Measurements from ENCODE around the gene MFNG. TPM values are rescaled to one million over a fixed set of nuclear protein-coding genes. Genes with fewer than 3 reads are reported as not detected.

The MFNG gene
- total RNA-seq, 1 donor from 2014 or later, result 3.7 TPM

DNA sequence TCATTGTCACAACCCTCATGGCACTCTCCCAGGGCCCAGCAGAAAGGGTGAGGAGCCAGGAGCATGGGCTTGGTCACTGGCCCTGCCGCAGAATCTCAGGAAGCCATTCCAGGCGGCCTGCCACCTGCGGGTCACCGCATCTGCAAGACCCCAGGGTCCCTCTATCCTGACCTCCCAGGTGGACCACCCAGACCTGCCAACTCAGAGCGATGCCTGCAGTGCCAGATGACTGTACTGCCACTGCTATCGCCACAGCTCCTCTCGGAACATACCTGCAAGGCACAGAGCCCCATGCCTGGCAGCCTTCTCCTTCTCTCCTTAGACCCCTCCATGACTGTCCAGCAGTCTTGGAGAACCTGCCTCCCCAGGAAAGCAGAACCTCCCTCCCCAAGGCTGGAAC is 32.5 kb downstream of the MFNG start:
- Histone ChIP-seq H3K27ac (ENCODE audit: low read depth, low read length) (no peak overlapping the region), H3K4me3 (ENCODE audit: low read length in 3 of 3) (no peak overlapping the region), H3K27me3 (ENCODE audit: control insufficient read depth in 3 of 3, insufficient read depth in 3 of 3, low read length in 3 of 3) (peaks cover 44 to 62% (median 57%) of the 10 kb centered on the region in 3 donors), H3K9ac (ENCODE audit: low read depth in 1 of 3, low read length in 3 of 3) (no peak overlapping the region), H3K36me3 (ENCODE audit: control insufficient read depth in 3 of 3, insufficient read depth in 3 of 3, low read length in 3 of 3) (no peaks in the 10 kb centered on the region), H3K9me3 (ENCODE audit: control insufficient read depth in 3 of 3, low read length in 3 of 3) (peaks cover 0 to 8% (median 0%) of the 10 kb centered on the region in 3 donors), H3K4me1 (ENCODE audit: control insufficient read depth in 3 of 3, insufficient read depth in 3 of 3, low read length in 3 of 3) (no peaks in the 10 kb centered on the region)

DNA sequence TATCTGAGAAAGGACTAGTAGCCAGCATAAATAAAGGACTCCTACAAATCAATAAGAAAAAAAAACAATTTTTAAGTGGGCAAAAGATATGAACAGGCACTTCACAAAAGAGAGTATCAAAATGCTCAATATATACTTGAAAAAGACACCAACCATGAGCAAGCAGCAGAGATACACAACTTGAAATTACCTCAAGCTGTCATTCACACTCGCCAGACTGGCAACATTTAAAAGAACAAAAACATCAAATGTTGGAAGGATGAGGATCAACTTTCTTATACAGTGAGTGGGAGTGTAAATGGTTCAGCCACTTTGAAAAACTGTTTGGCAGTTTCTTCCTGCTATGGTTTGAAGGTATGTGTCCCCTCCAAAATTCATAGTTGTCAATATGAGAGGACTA is 35.0 kb downstream of the MFNG start:
- peaks cover 44 to 59% (median 54%) of the 10 kb centered on the region in 3 donors for H3K27me3 ChIP-seq (ENCODE audit: control insufficient read depth in 3 of 3, insufficient read depth in 3 of 3, low read length in 3 of 3)
- peaks cover 0 to 8% (median 0%) of the 10 kb centered on the region in 3 donors for H3K9me3 ChIP-seq (ENCODE audit: control insufficient read depth in 3 of 3, low read length in 3 of 3)
- H3K27ac ChIP-seq (ENCODE audit: low read depth, low read length), result no peak overlapping the region
- H3K9ac ChIP-seq (ENCODE audit: low read depth in 1 of 3, low read length in 3 of 3), result no peak overlapping the region
- H3K4me3 ChIP-seq (ENCODE audit: low read length in 3 of 3), result no peak overlapping the region
- no peaks in the 10 kb centered on the region for H3K36me3 ChIP-seq (ENCODE audit: control insufficient read depth in 3 of 3, insufficient read depth in 3 of 3, low read length in 3 of 3)
- H3K4me1 ChIP-seq (ENCODE audit: control insufficient read depth in 3 of 3, insufficient read depth in 3 of 3, low read length in 3 of 3), result no peaks in the 10 kb centered on the region

DNA sequence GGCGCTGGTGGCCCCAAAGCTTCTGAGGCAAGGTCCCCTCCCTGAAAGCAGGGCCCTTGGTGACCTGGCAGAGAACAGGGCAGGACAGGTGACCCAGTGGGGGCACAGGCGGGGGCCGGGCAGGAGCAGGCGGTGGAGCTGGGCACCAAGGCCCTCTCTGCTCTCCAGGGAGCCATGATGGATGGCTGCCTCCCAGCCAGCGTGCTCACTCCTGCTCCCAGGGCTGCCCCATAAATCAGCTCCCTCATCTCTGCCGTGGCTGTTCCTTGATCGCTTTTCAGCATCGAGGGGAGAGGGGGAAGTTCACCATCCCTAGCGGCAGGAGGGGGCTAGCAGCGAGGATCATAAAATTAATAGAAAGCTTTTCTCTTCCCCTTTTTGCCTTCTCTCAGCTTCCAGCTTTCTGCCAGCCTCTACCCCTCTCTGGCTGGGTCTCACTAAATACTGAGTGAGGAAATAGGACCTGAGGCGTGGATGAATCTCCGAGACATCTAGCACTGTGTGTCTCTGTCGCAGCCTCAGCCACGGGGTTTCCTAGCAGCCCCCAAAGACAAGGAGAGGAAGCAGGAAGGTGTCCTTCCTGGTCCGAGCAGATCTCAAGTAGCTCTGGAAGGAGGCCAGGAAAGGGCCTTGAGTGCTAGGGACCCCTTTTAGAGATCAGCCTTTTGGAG is 36.7 kb downstream of the MFNG start:
- Histone ChIP-seq H3K4me3 (ENCODE audit: low read length in 3 of 3) (no peak overlapping the region), H3K27me3 (ENCODE audit: control insufficient read depth in 3 of 3, insufficient read depth in 3 of 3, low read length in 3 of 3) (peaks cover 34 to 46% (median 45%) of the 10 kb centered on the region in 3 donors), H3K36me3 (ENCODE audit: control insufficient read depth in 3 of 3, insufficient read depth in 3 of 3, low read length in 3 of 3) (no peaks in the 10 kb centered on the region), H3K4me1 (ENCODE audit: control insufficient read depth in 3 of 3, insufficient read depth in 3 of 3, low read length in 3 of 3) (no peaks in the 10 kb centered on the region), H3K9me3 (ENCODE audit: control insufficient read depth in 3 of 3, low read length in 3 of 3) (peaks cover 0 to 8% (median 0%) of the 10 kb centered on the region in 3 donors), H3K9ac (ENCODE audit: low read depth in 1 of 3, low read length in 3 of 3) (no peak overlapping the region), H3K27ac (ENCODE audit: low read depth, low read length) (no peak overlapping the region)

DNA sequence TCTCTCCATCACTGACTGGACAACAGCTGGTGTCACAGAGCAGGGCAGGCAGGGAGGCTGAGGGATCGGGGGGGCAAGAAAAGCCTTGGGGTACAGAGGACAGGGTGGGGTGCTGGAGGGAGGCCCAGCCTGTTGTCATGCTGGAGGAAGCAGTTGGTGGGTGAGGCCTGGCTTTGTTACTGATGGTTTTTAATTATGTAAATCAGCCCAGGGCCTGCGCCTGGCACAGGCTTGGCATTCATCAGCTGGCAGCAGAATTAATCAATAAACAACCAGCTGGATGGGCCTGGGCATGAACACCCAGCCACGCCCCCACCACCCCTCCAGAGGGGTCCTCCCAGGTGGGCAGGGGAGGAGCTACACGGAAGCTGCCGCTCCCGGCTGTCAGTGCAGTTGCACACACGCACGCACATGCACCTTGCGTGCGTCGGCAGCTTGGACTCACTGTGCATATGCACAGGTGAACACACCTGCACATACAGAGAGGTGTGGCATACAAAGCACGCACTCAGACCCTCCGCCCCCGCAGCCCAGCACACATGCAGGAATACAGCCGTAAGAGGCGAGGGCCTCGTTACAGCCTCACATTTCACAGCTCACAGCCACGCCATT is 37.6 kb downstream of the MFNG start:
- Histone ChIP-seq H3K4me3 (ENCODE audit: low read length in 3 of 3) (no peak overlapping the region), H3K9me3 (ENCODE audit: control insufficient read depth in 3 of 3, low read length in 3 of 3) (peaks cover 0 to 8% (median 0%) of the 10 kb centered on the region in 3 donors), H3K27ac (ENCODE audit: low read depth, low read length) (no peak overlapping the region), H3K4me1 (ENCODE audit: control insufficient read depth in 3 of 3, insufficient read depth in 3 of 3, low read length in 3 of 3) (no peaks in the 10 kb centered on the region), H3K27me3 (ENCODE audit: control insufficient read depth in 3 of 3, insufficient read depth in 3 of 3, low read length in 3 of 3) (peaks cover 27 to 42% (median 41%) of the 10 kb centered on the region in 3 donors), H3K36me3 (ENCODE audit: control insufficient read depth in 3 of 3, insufficient read depth in 3 of 3, low read length in 3 of 3) (no peaks in the 10 kb centered on the region), H3K9ac (ENCODE audit: low read depth in 1 of 3, low read length in 3 of 3) (no peak overlapping the region)

DNA sequence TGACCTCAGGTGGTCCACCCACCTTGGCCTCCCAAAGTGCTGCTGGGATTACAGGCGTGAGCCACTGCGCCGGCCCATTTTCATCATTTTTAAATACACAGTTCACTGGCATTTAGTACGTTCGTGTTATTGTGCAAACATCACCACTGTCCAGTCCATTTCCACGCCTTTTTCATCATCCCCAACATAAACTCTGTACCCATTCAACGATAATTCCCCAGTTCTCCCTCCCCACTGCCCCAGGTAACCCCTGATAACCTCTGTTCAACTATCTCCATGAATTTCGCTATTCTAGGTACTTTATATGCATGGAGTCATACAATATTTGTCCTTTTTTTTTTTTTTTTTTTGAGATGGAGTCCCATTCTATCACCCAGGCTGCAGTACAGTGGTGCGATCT is 40.7 kb downstream of the MFNG start:
- Histone ChIP-seq H3K27ac (ENCODE audit: low read depth, low read length) (no peak overlapping the region), H3K9ac (ENCODE audit: low read depth in 1 of 3, low read length in 3 of 3) (no peak overlapping the region), H3K4me3 (ENCODE audit: low read length in 3 of 3) (no peak overlapping the region), H3K9me3 (ENCODE audit: control insufficient read depth in 3 of 3, low read length in 3 of 3) (peaks cover 4 to 8% (median 5%) of the 10 kb centered on the region in 3 donors), H3K4me1 (ENCODE audit: control insufficient read depth in 3 of 3, insufficient read depth in 3 of 3, low read length in 3 of 3) (no peaks in the 10 kb centered on the region), H3K27me3 (ENCODE audit: control insufficient read depth in 3 of 3, insufficient read depth in 3 of 3, low read length in 3 of 3) (peaks cover 32 to 45% (median 44%) of the 10 kb centered on the region in 3 donors), H3K36me3 (ENCODE audit: control insufficient read depth in 3 of 3, insufficient read depth in 3 of 3, low read length in 3 of 3) (no peaks in the 10 kb centered on the region)

DNA sequence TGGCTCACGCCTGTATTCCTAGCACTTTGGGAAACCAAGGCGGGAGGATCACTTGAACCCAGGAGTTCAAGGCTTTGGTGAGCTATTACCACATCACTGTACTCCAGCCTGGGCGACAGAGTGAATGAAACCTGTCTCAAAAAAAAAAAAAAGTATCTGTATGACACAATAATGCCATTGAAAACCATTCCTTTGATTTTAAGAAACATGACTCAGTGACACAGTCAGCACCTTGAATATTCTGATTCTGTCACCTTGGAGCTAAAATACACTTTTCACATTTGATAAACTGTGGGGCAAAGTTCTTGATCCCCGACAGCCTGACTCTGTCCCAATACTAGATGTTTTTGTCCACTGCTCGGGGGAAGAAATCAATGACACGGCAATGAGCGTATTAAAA is 42.2 kb downstream of the MFNG start:
- H3K9ac ChIP-seq (ENCODE audit: low read depth in 1 of 3, low read length in 3 of 3), result no peak overlapping the region
- no peaks in the 10 kb centered on the region for H3K4me1 ChIP-seq (ENCODE audit: control insufficient read depth in 3 of 3, insufficient read depth in 3 of 3, low read length in 3 of 3)
- peaks cover 4 to 8% (median 5%) of the 10 kb centered on the region in 3 donors for H3K9me3 ChIP-seq (ENCODE audit: control insufficient read depth in 3 of 3, low read length in 3 of 3)
- H3K27me3 ChIP-seq (ENCODE audit: control insufficient read depth in 3 of 3, insufficient read depth in 3 of 3, low read length in 3 of 3), result peaks cover 24 to 39% (median 33%) of the 10 kb centered on the region in 3 donors
- no peak overlapping the region for H3K27ac ChIP-seq (ENCODE audit: low read depth, low read length)
- H3K4me3 ChIP-seq (ENCODE audit: low read length in 3 of 3), result no peak overlapping the region
- no peaks in the 10 kb centered on the region for H3K36me3 ChIP-seq (ENCODE audit: control insufficient read depth in 3 of 3, insufficient read depth in 3 of 3, low read length in 3 of 3)

DNA sequence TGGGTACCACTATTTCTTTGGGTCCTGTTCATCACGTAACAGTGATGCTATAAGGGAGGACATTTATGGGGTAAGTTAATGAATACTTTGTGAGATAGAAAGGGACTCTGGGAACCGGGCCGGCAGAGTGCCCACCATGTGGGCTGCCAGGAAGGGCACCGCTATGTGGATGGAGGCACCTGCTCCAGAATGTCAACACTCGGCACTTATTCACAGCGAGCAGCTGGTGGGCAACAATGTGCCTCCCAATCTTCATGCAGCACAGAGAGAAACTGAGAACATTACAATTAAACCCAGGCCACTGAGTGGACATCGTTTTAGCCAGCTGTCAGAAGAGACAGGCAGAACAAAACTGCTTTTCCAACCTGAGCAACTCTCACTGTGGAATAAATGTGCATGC is 43.1 kb downstream of the MFNG start:
- Histone ChIP-seq H3K9ac (ENCODE audit: low read depth in 1 of 3, low read length in 3 of 3) (no peak overlapping the region), H3K27ac (ENCODE audit: low read depth, low read length) (no peak overlapping the region), H3K27me3 (ENCODE audit: control insufficient read depth in 3 of 3, insufficient read depth in 3 of 3, low read length in 3 of 3) (peaks cover 19 to 36% (median 27%) of the 10 kb centered on the region in 3 donors), H3K9me3 (ENCODE audit: control insufficient read depth in 3 of 3, low read length in 3 of 3) (peaks cover 4 to 8% (median 5%) of the 10 kb centered on the region in 3 donors), H3K36me3 (ENCODE audit: control insufficient read depth in 3 of 3, insufficient read depth in 3 of 3, low read length in 3 of 3) (no peaks in the 10 kb centered on the region), H3K4me1 (ENCODE audit: control insufficient read depth in 3 of 3, insufficient read depth in 3 of 3, low read length in 3 of 3) (no peaks in the 10 kb centered on the region), H3K4me3 (ENCODE audit: low read length in 3 of 3) (no peak overlapping the region)

DNA sequence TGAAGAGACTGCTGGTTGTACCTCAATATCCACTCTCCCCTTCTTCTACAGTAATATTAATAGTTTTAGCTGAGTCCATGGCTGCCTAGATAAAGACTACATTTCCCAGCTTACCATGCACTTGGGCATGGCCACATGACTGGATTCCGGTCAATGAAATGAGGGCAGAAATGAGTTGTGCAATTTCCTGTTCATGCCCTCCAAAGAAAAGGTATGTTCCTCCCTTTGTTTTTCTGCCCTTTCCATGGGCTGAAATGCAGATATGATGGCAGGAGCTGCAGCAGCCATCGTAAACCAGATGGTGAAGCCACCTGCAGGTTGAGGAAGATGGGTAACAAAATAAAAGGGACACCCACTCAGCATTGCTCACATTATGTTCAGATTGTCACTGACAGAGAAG is 43.6 kb downstream of the MFNG start:
- Histone ChIP-seq H3K9me3 (ENCODE audit: control insufficient read depth in 3 of 3, low read length in 3 of 3) (peaks cover 4 to 8% (median 5%) of the 10 kb centered on the region in 3 donors), H3K36me3 (ENCODE audit: control insufficient read depth in 3 of 3, insufficient read depth in 3 of 3, low read length in 3 of 3) (no peaks in the 10 kb centered on the region), H3K4me1 (ENCODE audit: control insufficient read depth in 3 of 3, insufficient read depth in 3 of 3, low read length in 3 of 3) (no peaks in the 10 kb centered on the region), H3K4me3 (ENCODE audit: low read length in 3 of 3) (no peak overlapping the region), H3K9ac (ENCODE audit: low read depth in 1 of 3, low read length in 3 of 3) (no peak overlapping the region), H3K27me3 (ENCODE audit: control insufficient read depth in 3 of 3, insufficient read depth in 3 of 3, low read length in 3 of 3) (peaks cover 14 to 32% (median 21%) of the 10 kb centered on the region in 3 donors), H3K27ac (ENCODE audit: low read depth, low read length) (no peak overlapping the region)

DNA sequence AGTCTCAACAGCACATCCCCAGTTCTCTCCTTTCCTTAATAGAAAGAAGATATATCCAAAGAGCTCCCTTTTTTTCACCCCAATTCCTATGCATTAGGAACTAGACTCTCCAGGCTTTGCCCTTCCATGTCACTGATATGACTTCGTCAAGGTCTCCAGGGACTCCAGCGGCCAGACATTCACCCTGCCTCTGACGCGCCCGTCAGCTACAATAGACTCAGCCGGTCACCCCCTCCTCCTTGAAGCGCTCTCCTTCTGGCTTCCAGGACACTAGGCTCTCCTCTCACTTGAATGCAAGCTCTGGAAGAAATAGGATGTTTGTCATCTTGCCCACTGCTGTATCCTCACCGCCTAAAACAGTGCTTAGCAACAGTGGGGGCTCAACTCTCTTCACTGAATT is 44.0 kb downstream of the MFNG start:
- H3K27me3 ChIP-seq (ENCODE audit: control insufficient read depth in 3 of 3, insufficient read depth in 3 of 3, low read length in 3 of 3), result peaks cover 12 to 32% (median 18%) of the 10 kb centered on the region in 3 donors

DNA sequence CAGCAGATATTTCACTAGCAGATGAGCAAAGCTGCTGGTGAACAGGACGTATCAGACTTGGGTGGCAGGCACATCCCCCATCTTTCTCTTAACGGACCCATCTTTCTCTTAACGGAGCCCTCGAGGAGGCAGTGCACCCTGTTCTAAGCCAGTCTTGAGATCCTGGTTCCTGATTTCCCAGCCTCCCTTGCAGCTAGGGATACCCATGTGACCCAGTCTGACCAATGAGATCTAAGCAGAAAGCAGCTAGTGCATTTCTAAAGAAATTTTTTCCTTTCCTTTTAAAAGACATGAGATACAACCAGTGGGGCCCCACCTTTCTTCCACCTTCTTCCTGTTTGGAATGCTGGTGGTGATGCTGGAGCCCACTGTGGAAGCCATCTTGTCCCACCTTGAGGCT is 45.3 kb downstream of the MFNG start:
- peaks cover 4 to 10% (median 5%) of the 10 kb centered on the region in 3 donors for H3K9me3 ChIP-seq (ENCODE audit: control insufficient read depth in 3 of 3, low read length in 3 of 3)

More for the DNA sequence above, 44.0 kb downstream of the MFNG start:
- Histone ChIP-seq H3K4me3 (ENCODE audit: low read length in 3 of 3) (no peak overlapping the region), H3K27ac (ENCODE audit: low read depth, low read length) (no peak overlapping the region), H3K9me3 (ENCODE audit: control insufficient read depth in 3 of 3, low read length in 3 of 3) (peaks cover 4 to 8% (median 5%) of the 10 kb centered on the region in 3 donors), H3K9ac (ENCODE audit: low read depth in 1 of 3, low read length in 3 of 3) (no peak overlapping the region), H3K36me3 (ENCODE audit: control insufficient read depth in 3 of 3, insufficient read depth in 3 of 3, low read length in 3 of 3) (no peaks in the 10 kb centered on the region), H3K4me1 (ENCODE audit: control insufficient read depth in 3 of 3, insufficient read depth in 3 of 3, low read length in 3 of 3) (no peaks in the 10 kb centered on the region)

More for the DNA sequence above, 45.3 kb downstream of the MFNG start:
- Histone ChIP-seq H3K27me3 (ENCODE audit: control insufficient read depth in 3 of 3, insufficient read depth in 3 of 3, low read length in 3 of 3) (peaks cover 15 to 34% (median 24%) of the 10 kb centered on the region in 3 donors), H3K4me1 (ENCODE audit: control insufficient read depth in 3 of 3, insufficient read depth in 3 of 3, low read length in 3 of 3) (no peaks in the 10 kb centered on the region), H3K9ac (ENCODE audit: low read depth in 1 of 3, low read length in 3 of 3) (no peak overlapping the region), H3K36me3 (ENCODE audit: control insufficient read depth in 3 of 3, insufficient read depth in 3 of 3, low read length in 3 of 3) (no peaks in the 10 kb centered on the region), H3K27ac (ENCODE audit: low read depth, low read length) (no peak overlapping the region), H3K4me3 (ENCODE audit: low read length in 3 of 3) (no peak overlapping the region)

Measured in skeletal muscle tissue (tissue), 4 donors.